Stimulated activated CD8-positive, alpha-beta memory T cell treated with anti-CD3 and anti-CD28 coated beads, Interleukin-2, amount 100 ng/mL, for 48 hours (primary cell): ENCODE data around the gene RNF130.

Experiments used
- DNase-seq, 2 donors: peaks; one replicate each; pipeline ENCODE4 v3.0.0-alpha.2; 2020; ENCODE audit warnings: low read depth in 2 of 2

RNF130 gene

GRCh38 chr5:179915406-179915935 lies 156.1 kb downstream of the RNF130 start:
- no peak for DNase-seq

- DNase-seq = no peak
Measured at GRCh38 chr5:179914032-179914755, 157.4 kb downstream of the RNF130 start.

GRCh38 chr5:179913461-179913860 lies 158.1 kb downstream of the RNF130 start:
- no peak for DNase-seq

- no peak for DNase-seq
Measured at GRCh38 chr5:179912951-179913350, 158.6 kb downstream of the RNF130 start.

- DNase-seq = no peak
Measured at GRCh38 chr5:179912386-179912785, 159.2 kb downstream of the RNF130 start.

- no peak for DNase-seq
Measured at GRCh38 chr5:179909224-179909623, 162.3 kb downstream of the RNF130 start.

GRCh38 chr5:179908528-179908927 lies 163.0 kb downstream of the RNF130 start:
- no peak for DNase-seq

GRCh38 chr5:179907556-179908324 lies 163.8 kb downstream of the RNF130 start, which contains the start of gene TBC1D9B:
TSS of gene TBC1D9B (minus strand) at chr5:179907897. CDS start at chr5:179907821, 76 bp downstream.
- DNase-seq = peak; percentile 43 to 55

GRCh38 chr5:179906795-179907555 lies 164.6 kb downstream of the RNF130 start:
- DNase-seq = peak in 1 of 2 donors; percentile 13

GRCh38 chr5:179906294-179906794 lies 165.2 kb downstream of the RNF130 start:
- DNase-seq = no peak

- no peak for DNase-seq
Measured at GRCh38 chr5:179905161-179905560, 166.4 kb downstream of the RNF130 start.
